HUES48 (cell line): ENCODE results near the gene SLC14A1.
"Not testable (repeated sequence)": the region's sequence is repeated elsewhere in the genome, so short reads cannot be mapped to it uniquely, and the experiment has no call there.

ENCODE experiments used
- H3K27ac ChIP-seq: one replicate; pipeline ENCODE4 v1.7.0; 2013; ENCODE audit warnings: low read depth, low read length, inconsistent platforms
- H3K27me3 ChIP-seq: 2 replicates; pipeline ENCODE4 v1.6.1; 2013; ENCODE audit warnings: mild to moderate bottlenecking, low read length; ENCODE audit not compliant: control insufficient read depth, insufficient read depth
- H3K36me3 ChIP-seq: 2 replicates; pipeline ENCODE4 v1.6.1; 2013; ENCODE audit warnings: low read length; ENCODE audit not compliant: control insufficient read depth, insufficient read depth
- H3K4me1 ChIP-seq: 2 replicates; pipeline ENCODE4 v1.6.1; 2013; ENCODE audit warnings: mild to moderate bottlenecking, low read length; ENCODE audit not compliant: control insufficient read depth, insufficient read depth
- H3K4me3 ChIP-seq: 2 replicates; pipeline ENCODE4 v1.5.1; 2013; ENCODE audit warnings: mild to moderate bottlenecking, low read depth, low read length
- H3K9ac ChIP-seq: 2 replicates; pipeline ENCODE4 v1.6.1; 2013; ENCODE audit warnings: mild to moderate bottlenecking, low read depth, low read length, moderate library complexity
- H3K9me3 ChIP-seq: 2 replicates; pipeline ENCODE4 v1.6.1; 2013; ENCODE audit warnings: low read length; ENCODE audit not compliant: control insufficient read depth, insufficient read depth

SLC14A1 gene

DNA sequence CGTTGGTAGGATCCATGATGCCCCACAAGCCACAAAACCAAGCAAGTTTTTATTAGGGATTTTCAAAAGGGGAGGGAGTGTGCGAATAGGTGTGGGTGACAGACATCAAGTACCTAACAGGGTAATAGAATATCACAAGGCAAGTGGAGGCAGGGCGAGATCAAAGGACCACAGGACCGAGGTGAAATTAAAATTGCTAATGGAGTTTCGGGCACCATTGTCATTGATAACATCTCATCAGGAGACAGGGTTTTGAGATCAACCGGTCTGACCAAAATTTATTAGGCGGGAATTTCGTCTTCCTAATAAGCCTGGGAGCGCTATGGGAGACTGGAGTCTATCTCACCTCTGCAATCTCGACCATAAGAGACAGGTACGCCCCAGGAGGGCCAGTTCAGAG, 33.7 kb downstream of the SLC14A1 start:
- not testable (repeated sequence) for H3K9ac ChIP-seq, H3K36me3 ChIP-seq, H3K27me3 ChIP-seq, H3K4me3 ChIP-seq, H3K9me3 ChIP-seq
- H3K4me1 ChIP-seq = peaks cover 32% of the 10 kb centered on the region
- peak overlapping the region; percentile 66 for H3K27ac ChIP-seq

DNA sequence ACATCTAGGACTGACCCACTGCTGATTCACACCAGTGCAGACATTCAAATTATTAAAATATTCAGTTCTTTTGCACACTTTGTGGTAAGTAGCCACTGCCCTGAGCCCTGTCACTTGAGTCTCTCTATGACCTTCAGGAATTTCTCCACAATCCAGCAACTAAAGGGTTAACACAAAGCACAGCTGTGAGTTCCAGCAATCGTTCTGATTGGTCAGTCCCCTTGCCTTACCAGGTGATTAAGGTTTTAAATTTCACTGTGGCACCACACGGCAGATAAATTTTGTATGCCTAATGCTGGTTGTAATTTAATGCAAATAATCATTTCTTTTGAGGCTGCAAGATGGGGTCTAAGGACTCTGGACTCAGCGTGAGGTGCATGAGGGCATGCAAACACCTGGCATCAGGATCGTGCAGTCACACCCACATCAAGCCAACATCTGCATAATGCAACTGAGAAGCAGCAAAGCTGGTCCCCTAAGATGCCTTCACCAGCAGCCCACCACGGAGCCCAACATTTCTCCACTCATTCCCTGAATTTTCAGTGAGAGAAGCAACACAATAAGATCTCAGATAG, 36.6 kb downstream of the SLC14A1 start:
- no peaks in the 10 kb centered on the region for H3K27me3 ChIP-seq
- H3K9me3 ChIP-seq = no peaks in the 10 kb centered on the region
- no peak overlapping the region for H3K27ac ChIP-seq
- no peak overlapping the region for H3K9ac ChIP-seq
- H3K4me1 ChIP-seq = peaks cover 32% of the 10 kb centered on the region
- peak overlapping the region; percentile 11; the same call in 1 of the 2 replicates for H3K4me3 ChIP-seq
- H3K36me3 ChIP-seq = no peaks in the 10 kb centered on the region

GRCh38 chr18:45761512-45762114, 37.6 kb downstream of the SLC14A1 start:
- no peaks in the 10 kb centered on the region for H3K27me3 ChIP-seq
- no peaks in the 10 kb centered on the region for H3K36me3 ChIP-seq
- H3K9me3 ChIP-seq = no peaks in the 10 kb centered on the region
- no peak overlapping the region for H3K9ac ChIP-seq
- no peak overlapping the region for H3K4me3 ChIP-seq
- no peak overlapping the region for H3K27ac ChIP-seq
- peaks cover 30% of the 10 kb centered on the region for H3K4me1 ChIP-seq

DNA sequence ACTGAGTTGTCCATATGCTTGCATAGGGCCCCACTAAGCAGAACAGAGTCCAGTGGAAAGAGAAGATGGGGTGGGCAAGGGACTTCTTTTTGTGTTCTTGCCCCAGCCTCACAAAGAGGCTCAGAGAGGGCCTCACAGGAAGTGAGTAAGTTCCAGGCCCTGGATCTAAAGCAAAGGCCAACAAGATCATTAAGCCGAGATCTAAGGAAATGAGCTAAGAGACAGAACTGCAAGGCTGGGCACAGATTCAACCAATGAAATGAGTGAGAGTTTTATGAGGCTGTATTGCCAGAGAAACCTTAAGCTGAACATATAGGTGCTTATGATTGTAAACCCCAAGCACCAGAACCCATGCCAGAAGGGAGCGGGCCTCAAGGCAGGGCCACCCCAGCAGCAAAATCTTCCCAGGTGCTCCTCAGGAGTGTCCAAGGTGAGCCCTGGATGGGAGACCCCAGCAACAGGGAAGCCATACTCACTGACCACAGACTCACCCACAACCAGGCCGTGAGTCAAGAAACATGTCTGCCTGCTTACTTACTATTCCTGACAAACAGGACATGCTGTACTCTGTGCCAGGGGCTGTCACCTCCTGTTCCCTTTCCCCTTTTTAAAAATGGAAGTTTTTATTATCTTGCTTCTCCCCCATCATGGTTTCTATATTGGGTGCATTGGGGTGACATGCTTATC, 40.2 kb downstream of the SLC14A1 start:
- Histone ChIP-seq H3K27ac (no peak overlapping the region), H3K4me1 (peaks cover 18% of the 10 kb centered on the region), H3K27me3 (no peaks in the 10 kb centered on the region), H3K36me3 (no peaks in the 10 kb centered on the region), H3K9me3 (no peaks in the 10 kb centered on the region), H3K4me3 (no peak overlapping the region), H3K9ac (no peak overlapping the region)

GRCh38 chr18:45765796-45766195, 41.8 kb downstream of the SLC14A1 start:
- Histone ChIP-seq H3K27me3 (no peaks in the 10 kb centered on the region), H3K9me3 (no peaks in the 10 kb centered on the region), H3K4me3 (no peak overlapping the region), H3K4me1 (peaks cover 3% of the 10 kb centered on the region), H3K27ac (no peak overlapping the region), H3K9ac (no peak overlapping the region), H3K36me3 (no peaks in the 10 kb centered on the region)

DNA sequence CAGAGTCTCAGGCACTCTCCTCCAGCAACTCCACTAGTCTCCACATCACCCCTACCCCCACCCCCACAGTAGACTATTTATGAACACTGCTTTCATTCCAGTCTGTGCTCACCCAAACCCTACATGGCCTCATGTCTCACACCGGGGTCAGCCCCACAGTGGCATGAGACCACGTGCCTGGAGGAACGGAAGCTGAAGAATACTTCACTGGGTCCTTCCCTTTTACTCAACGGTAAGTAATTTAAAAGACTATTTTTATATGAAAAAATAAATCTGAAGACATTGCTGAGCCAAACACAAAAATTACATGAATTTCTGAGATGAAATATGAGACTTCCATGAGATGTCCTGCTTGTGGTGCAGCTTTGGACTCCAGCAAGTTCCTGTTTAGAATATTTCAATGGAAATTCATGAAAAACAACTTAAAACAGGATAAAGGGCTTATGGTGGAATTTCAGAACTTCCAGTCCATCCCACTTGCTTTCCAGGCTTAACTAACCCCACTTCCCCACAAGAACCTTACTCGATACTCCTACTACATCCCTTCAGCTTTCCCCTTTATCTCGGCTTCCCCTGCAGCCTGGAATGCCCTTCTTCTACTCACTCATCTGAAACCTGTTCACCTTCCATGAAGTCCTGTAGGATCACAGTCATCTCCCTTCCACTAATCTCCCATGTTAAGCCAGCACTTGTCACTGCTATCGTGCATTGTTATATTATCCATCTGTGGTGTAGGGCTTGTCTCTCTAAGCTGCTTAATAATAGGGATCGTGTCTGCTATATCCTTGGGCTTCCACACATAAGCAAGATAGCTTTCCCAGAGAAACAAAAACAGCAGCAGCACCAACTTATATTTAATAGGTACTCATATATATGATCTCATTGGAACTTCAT, 47.9 kb downstream of the SLC14A1 start:
- Histone ChIP-seq H3K9me3 (no peaks in the 10 kb centered on the region), H3K4me3 (no peak overlapping the region), H3K27ac (no peak overlapping the region), H3K36me3 (no peaks in the 10 kb centered on the region), H3K9ac (no peak overlapping the region), H3K27me3 (0 out of 2 replicates have a peak, but pooled peaks cover 9% of the 10 kb centered on the region), H3K4me1 (peaks cover 4% of the 10 kb centered on the region; the same call in 1 of the 2 replicates)

GRCh38 chr18:45774065-45774521, 50.1 kb downstream of the SLC14A1 start:
- Histone ChIP-seq H3K36me3 (no peaks in the 10 kb centered on the region), H3K27me3 (0 out of 2 replicates have a peak, but pooled peaks cover 9% of the 10 kb centered on the region), H3K9me3 (no peaks in the 10 kb centered on the region), H3K4me1 (peaks cover 4% of the 10 kb centered on the region; the same call in 1 of the 2 replicates), H3K9ac (no peak overlapping the region), H3K27ac (no peak overlapping the region), H3K4me3 (no peak overlapping the region)

DNA sequence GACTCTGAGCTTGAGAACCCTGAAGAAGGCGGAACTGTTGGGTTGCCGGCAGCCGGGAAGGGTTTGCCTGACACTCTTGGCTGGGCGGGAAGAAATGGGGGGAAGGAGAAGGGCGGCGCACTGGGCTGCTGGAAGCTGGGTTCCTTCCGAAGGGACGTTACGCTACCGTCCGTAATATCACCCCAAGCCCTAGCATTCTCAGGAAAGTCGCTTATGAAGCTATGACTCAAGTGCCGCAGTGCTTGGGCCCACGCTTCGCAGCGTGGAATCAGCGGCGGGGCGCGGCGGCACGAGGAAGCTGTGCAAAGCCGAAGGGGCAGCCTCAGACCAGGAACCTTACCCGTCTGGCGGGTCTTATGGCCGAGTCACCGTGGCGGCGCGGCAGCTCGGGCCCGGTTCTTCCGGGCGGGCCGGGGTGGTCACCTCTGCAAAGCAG, 51.3 kb downstream of the SLC14A1 start:
- Histone ChIP-seq H3K9ac (peak overlapping the region; percentile 92), H3K4me1 (peaks cover 4% of the 10 kb centered on the region; the same call in 1 of the 2 replicates), H3K27me3 (0 out of 2 replicates have a peak, but pooled peaks cover 9% of the 10 kb centered on the region), H3K27ac (no peak overlapping the region), H3K4me3 (peak overlapping the region; percentile 76), H3K36me3 (no peaks in the 10 kb centered on the region), H3K9me3 (no peaks in the 10 kb centered on the region)

GRCh38 chr18:45775743-45776142, 51.8 kb downstream of the SLC14A1 start:
- Histone ChIP-seq H3K27me3 (0 out of 2 replicates have a peak, but pooled peaks cover 9% of the 10 kb centered on the region), H3K4me3 (peak overlapping the region; percentile 76), H3K4me1 (peaks cover 4% of the 10 kb centered on the region; the same call in 1 of the 2 replicates), H3K36me3 (no peaks in the 10 kb centered on the region), H3K27ac (no peak overlapping the region), H3K9ac (peak overlapping the region; percentile 92), H3K9me3 (no peaks in the 10 kb centered on the region)

DNA sequence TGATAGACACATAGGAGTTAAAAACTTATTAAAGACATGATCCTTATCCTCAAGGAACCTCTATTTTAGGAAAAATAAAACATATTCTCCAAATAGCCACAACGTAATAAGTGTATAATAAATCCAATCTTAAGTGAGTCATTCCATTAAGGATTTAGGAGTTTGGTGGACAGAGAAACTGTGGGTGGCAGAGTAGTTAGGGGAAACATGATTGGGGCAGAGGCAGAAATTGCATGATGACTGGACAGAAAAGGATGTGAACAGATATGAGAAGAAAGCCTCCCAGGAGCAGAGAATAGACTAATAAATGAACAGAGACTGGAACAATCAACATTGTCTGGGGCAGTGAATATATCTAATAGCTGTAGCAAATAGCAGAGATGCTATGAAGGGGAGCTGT, 53.4 kb downstream of the SLC14A1 start:
- Histone ChIP-seq H3K9ac (no peak overlapping the region), H3K4me1 (peaks cover 4% of the 10 kb centered on the region; the same call in 1 of the 2 replicates), H3K4me3 (no peak overlapping the region), H3K9me3 (no peaks in the 10 kb centered on the region), H3K36me3 (no peaks in the 10 kb centered on the region), H3K27ac (no peak overlapping the region), H3K27me3 (0 out of 2 replicates have a peak, but pooled peaks cover 5% of the 10 kb centered on the region)
